CD14-positive monocyte (primary cell): ENCODE data around the gene GTF3C1. TPM values are rescaled to one million over a fixed set of nuclear protein-coding genes. Genes with fewer than 3 reads are reported as not detected.

Source experiments
- DNase-seq, 3 donors: peaks; one replicate each; pipeline ENCODE4 v3.0.0-alpha.2; 2011 to 2022
- H2AFZ ChIP-seq: 2 replicates; pipeline ENCODE4 v1.6.0; 2012; ENCODE audit warnings: mild to moderate bottlenecking, low read depth, low read length, inconsistent platforms; ENCODE audit not compliant: insufficient read depth, poor library complexity, severe bottlenecking
- H3K27ac ChIP-seq, 2 donors: 1 replicate in 1 of 2; 2 replicates in 1 of 2; pipeline ENCODE4 v1.5.1; 2012 to 2013; ENCODE audit warnings: low read length in 2 of 2, control low read depth in 1 of 2, inconsistent platforms in 1 of 2, low read depth in 1 of 2, mild to moderate bottlenecking in 1 of 2
- H3K27me3 ChIP-seq, 2 donors: one replicate each; pipeline versions ENCODE4 v1.6.0 to v1.6.1; 2011 to 2013; ENCODE audit warnings: low read length in 2 of 2; ENCODE audit not compliant: control insufficient read depth in 2 of 2, insufficient read depth in 2 of 2
- H3K36me3 ChIP-seq, 2 donors: replicated peaks in 1 of 2; 1 replicate in 1 of 2; 2 replicates in 1 of 2; pipeline versions ENCODE4 v1.5.1 to v1.6.1; 2012 to 2013; ENCODE audit warnings: low read length in 2 of 2, control low read depth in 1 of 2, inconsistent platforms in 1 of 2, mild to moderate bottlenecking in 1 of 2; ENCODE audit not compliant: insufficient read depth in 2 of 2, control insufficient read depth in 1 of 2
- H3K4me1 ChIP-seq, 2 donors: 1 replicate in 1 of 2; 2 replicates in 1 of 2; pipeline versions ENCODE4 v1.5.1 to v1.6.1; 2012 to 2013; ENCODE audit warnings: low read length in 2 of 2, control low read depth in 1 of 2, inconsistent platforms in 1 of 2, mild to moderate bottlenecking in 1 of 2, moderate library complexity in 1 of 2; ENCODE audit not compliant: insufficient read depth in 2 of 2, control insufficient read depth in 1 of 2
- H3K4me2 ChIP-seq: replicated peaks from 2 replicates; pipeline ENCODE3; 2012; ENCODE audit warnings: low read length, moderate library complexity, mild to moderate bottlenecking; ENCODE audit not compliant: poor library complexity, severe bottlenecking; ENCODE audit errors: extremely low read depth
- H3K4me3 ChIP-seq, 3 experiments: fragments of 200-600 bp in 1 of 3; sonication (generic) in 1 of 3; replicated peaks in 1 of 3; 1 replicate in 2 of 3; 2 replicates in 1 of 3; pipeline ENCODE4 v1.5.1; 2011 to 2013; ENCODE audit warnings: low read length in 3 of 3, mild to moderate bottlenecking in 3 of 3, control low read depth in 2 of 3, low read depth in 2 of 3, inconsistent platforms in 1 of 3, moderate library complexity in 1 of 3
- H3K79me2 ChIP-seq: 2 replicates; pipeline ENCODE4 v1.6.0; 2012; ENCODE audit warnings: mild to moderate bottlenecking, control low read depth, inconsistent platforms, low read length, moderate library complexity; ENCODE audit not compliant: insufficient read depth
- H3K9ac ChIP-seq: 2 replicates; pipeline ENCODE4 v1.6.0; 2017; ENCODE audit warnings: low read length, mild to moderate bottlenecking; ENCODE audit not compliant: insufficient read depth, poor library complexity, severe bottlenecking
- H3K9me3 ChIP-seq, 2 donors: replicated peaks in 1 of 2; 1 replicate in 1 of 2; 2 replicates in 1 of 2; pipeline versions ENCODE4 v1.5.1 to v1.6.1; 2012 to 2013; ENCODE audit warnings: low read length in 2 of 2, control low read depth in 1 of 2; ENCODE audit not compliant: control insufficient read depth in 1 of 2, insufficient read depth in 1 of 2
- H4K20me1 ChIP-seq: 2 replicates; pipeline ENCODE4 v1.6.0; 2012; ENCODE audit warnings: mild to moderate bottlenecking, low read length, control low read depth, moderate library complexity; ENCODE audit not compliant: insufficient read depth
- H3K27ac Mint-ChIP-seq, 7 donors: one replicate each; pipeline ENCODE4 v1.8.0; 2020; ENCODE audit warnings: mild to moderate bottlenecking in 7 of 7, mixed read lengths in 7 of 7, moderate library complexity in 6 of 7, inconsistent platforms in 2 of 7
- H3K27me3 Mint-ChIP-seq, 3 donors: one replicate each; pipeline ENCODE4 v1.8.0; 2021 to 2022; ENCODE audit warnings: low read depth in 3 of 3, mild to moderate bottlenecking in 3 of 3, mixed read lengths in 3 of 3, moderate library complexity in 3 of 3, inconsistent platforms in 1 of 3
- H3K36me3 Mint-ChIP-seq, 2 donors: one replicate each; pipeline ENCODE4 v1.8.0; 2020; ENCODE audit warnings: mixed read lengths in 2 of 2, inconsistent platforms in 1 of 2, mild to moderate bottlenecking in 1 of 2
- H3K4me1 Mint-ChIP-seq: one replicate; pipeline ENCODE4 v1.8.0; 2020; ENCODE audit warnings: mild to moderate bottlenecking, mixed read lengths
- H3K4me3 Mint-ChIP-seq, 2 donors: one replicate each; pipeline ENCODE4 v1.8.0; 2020; ENCODE audit warnings: mild to moderate bottlenecking in 2 of 2, mixed read lengths in 2 of 2, moderate library complexity in 1 of 2
- H3K9me3 Mint-ChIP-seq, 7 donors: one replicate each; pipeline ENCODE4 v1.8.0; 2020 to 2022; ENCODE audit warnings: mixed read lengths in 7 of 7, mild to moderate bottlenecking in 6 of 7, moderate library complexity in 6 of 7, inconsistent platforms in 2 of 7
- CTCF ChIP-seq: fragments of 200-600 bp; IDR thresholded peaks from one replicate; pipeline ENCODE4 v1.8.0; 2022; ENCODE audit warnings: antibody characterized with exemption, mild to moderate bottlenecking
- WGBS: methylation state at CpG from one replicate; pipeline ENCODE4 v1.1.5; 2013; ENCODE audit warnings: missing lambda C conversion rate; ENCODE audit not compliant: insufficient coverage; 5-methylcytosine and 5-hydroxymethylcytosine counted together
- intact Hi-C, 2 donors: fragments of 100-400 bp; cut with micrococcal nuclease; formaldehyde crosslinking; loops; one replicate each; pipeline versions ENCODE4 v1.15.0 to v1.15.1; 2023
- polyA plus RNA-seq, 3 donors: library from polyadenylated mRNA; depleted of rRNA in 1 of 3; unstranded in 2 of 3; stranded (reverse) in 1 of 3; fragments of 300-500 nt in 2 of 3; fragments of >200 nt in 1 of 3; fragmentation: Illumina TruSeq in 2 of 3; gene quantifications; 1 replicate in 2 of 3; 2 replicates in 1 of 3; pipeline ENCODE4 v1.2.3, GENCODE V29; 2012 to 2021

GTF3C1 gene
- polyA plus RNA-seq, 3 donors, result 7.0 to 22.0 (median 12.8) TPM

GRCh38 chr16:27538528-27538927 lies 11.2 kb downstream of the GTF3C1 start:
- H3K4me2 ChIP-seq, result no peak overlapping the region
- no peaks in the 10 kb centered on the region for H3K4me1 Mint-ChIP-seq
- 62% methylated on average over 5 of the region's 5 CpGs for WGBS
- peak overlapping the region in 2 of 7 donors; percentile 19 to 77 for H3K27ac Mint-ChIP-seq
- H4K20me1 ChIP-seq, result peaks cover 8% of the 10 kb centered on the region
- no peak overlapping the region for H3K4me3 Mint-ChIP-seq
- no peak overlapping the region for H3K9ac ChIP-seq
- no peak overlapping the region for H3K27ac ChIP-seq
- no peaks in the 10 kb centered on the region for H3K27me3 Mint-ChIP-seq
- no peaks in the 10 kb centered on the region for H3K4me1 ChIP-seq
- TF ChIP-seq CTCF, result no peak
- no peaks in the 10 kb centered on the region for H3K27me3 ChIP-seq
- H3K9me3 Mint-ChIP-seq, result peaks cover 0 to 2% (median 0%) of the 10 kb centered on the region in 7 donors
- no peak overlapping the region for H3K4me3 ChIP-seq
- intact Hi-C loops, result no loop called here
- H3K79me2 ChIP-seq, result no peaks in the 10 kb centered on the region
- H3K36me3 Mint-ChIP-seq, result peaks cover 87 to 95% of the 10 kb centered on the region in 2 donors
- no peak for DNase-seq
- H3K36me3 ChIP-seq, result peaks cover 87 to 99% of the 10 kb centered on the region in 2 donors
- no peak overlapping the region for H2AFZ ChIP-seq
- H3K9me3 ChIP-seq, result no peaks in the 10 kb centered on the region

- no peak overlapping the region for H3K4me3 Mint-ChIP-seq
- no peaks in the 10 kb centered on the region for H3K9me3 ChIP-seq
- no peaks in the 10 kb centered on the region for H3K4me1 ChIP-seq
- H3K36me3 ChIP-seq, result peaks cover 85 to 99% of the 10 kb centered on the region in 2 donors
- no peaks in the 10 kb centered on the region for H3K79me2 ChIP-seq
- no peak overlapping the region for H2AFZ ChIP-seq
- peaks cover 15% of the 10 kb centered on the region for H3K4me1 Mint-ChIP-seq
- DNase-seq, result no peak
- intact Hi-C loops, result no loop called here
- no peak for TF ChIP-seq CTCF
- no peaks in the 10 kb centered on the region for H3K27me3 Mint-ChIP-seq
- peaks cover 87 to 95% of the 10 kb centered on the region in 2 donors for H3K36me3 Mint-ChIP-seq
- no peak overlapping the region for H3K27ac Mint-ChIP-seq
- H3K27ac ChIP-seq, result no peak overlapping the region
- no peaks in the 10 kb centered on the region for H3K27me3 ChIP-seq
- H3K4me2 ChIP-seq, result no peak overlapping the region
- H4K20me1 ChIP-seq, result peaks cover 8% of the 10 kb centered on the region
- WGBS, result 92% methylated on average over 2 of the region's 4 CpGs
- no peaks in the 10 kb centered on the region for H3K9me3 Mint-ChIP-seq
- H3K4me3 ChIP-seq, result no peak overlapping the region
- no peak overlapping the region for H3K9ac ChIP-seq
These were observed 15.5 kb downstream of the GTF3C1 start for GRCh38 chr16:27534256-27534655.
